Activated CD8-positive, alpha-beta memory T cell treated with anti-CD3 and anti-CD28 coated beads for 1 hour (primary cell): Measurements from ENCODE around the gene ANAPC5.
"Not testable (repeated sequence)": the region's sequence is repeated elsewhere in the genome, so short reads cannot be mapped to it uniquely, and the experiment has no call there.

Experiments
- DNase-seq, 2 donors: peaks; one replicate each; pipeline ENCODE4 v3.0.0-alpha.2; 2020; ENCODE audit warnings: low read depth in 1 of 2; ENCODE audit errors: extremely low read depth in 1 of 2

The ANAPC5 gene

GRCh38 chr12:121288158-121288845 lies 63.9 kb downstream of the ANAPC5 start:
- DNase-seq: no peak

GRCh38 chr12:121287267-121287954 lies 64.8 kb downstream of the ANAPC5 start:
- DNase-seq: no peak

- no peak for DNase-seq
Measured at GRCh38 chr12:121285856-121286255, 66.4 kb downstream of the ANAPC5 start.

- DNase-seq: no peak
Measured at GRCh38 chr12:121284551-121285390, 67.4 kb downstream of the ANAPC5 start.

DNA sequence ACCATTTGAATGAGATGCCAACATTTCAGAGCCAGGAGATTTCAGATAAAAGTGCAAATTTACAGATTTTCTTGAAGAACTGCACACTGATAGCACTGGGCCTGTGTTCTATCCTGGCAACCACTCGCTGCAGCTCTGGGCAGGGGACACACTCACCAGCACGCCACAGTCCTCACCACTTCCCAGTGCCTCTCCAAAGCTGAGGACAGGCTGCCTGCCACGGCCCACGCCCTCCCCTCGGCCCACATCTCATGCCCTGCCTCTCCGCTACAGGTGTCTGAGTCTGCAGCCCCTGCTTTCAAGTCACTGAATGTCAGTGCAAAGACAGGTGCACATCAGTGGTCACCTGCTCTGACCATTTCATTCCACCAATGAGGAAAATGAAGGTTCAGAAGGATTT lies 68.4 kb downstream of the ANAPC5 start:
- DNase-seq: no peak

DNA sequence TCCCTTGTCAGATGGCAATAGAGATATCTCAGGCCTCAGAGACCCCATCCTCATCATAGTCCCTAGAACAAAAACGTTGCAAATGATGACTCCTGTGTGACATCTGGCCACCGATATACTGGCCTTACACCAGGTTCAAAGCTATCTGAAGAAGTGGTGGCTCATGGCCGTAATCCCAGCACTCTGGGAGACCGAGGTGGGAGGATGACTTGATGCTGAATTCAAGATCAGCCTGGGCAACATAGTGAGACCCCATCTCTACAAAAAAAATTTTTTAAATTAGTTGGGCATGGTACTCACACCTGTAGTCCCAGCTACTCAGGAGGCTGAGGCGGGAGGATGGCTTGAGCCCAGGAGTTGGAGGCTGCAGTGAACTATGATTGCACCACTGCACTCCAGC lies 68.8 kb downstream of the ANAPC5 start:
- DNase-seq: no peak

- not testable (repeated sequence) for DNase-seq
Measured at GRCh38 chr12:121282910-121283309, 69.3 kb downstream of the ANAPC5 start.

DNA sequence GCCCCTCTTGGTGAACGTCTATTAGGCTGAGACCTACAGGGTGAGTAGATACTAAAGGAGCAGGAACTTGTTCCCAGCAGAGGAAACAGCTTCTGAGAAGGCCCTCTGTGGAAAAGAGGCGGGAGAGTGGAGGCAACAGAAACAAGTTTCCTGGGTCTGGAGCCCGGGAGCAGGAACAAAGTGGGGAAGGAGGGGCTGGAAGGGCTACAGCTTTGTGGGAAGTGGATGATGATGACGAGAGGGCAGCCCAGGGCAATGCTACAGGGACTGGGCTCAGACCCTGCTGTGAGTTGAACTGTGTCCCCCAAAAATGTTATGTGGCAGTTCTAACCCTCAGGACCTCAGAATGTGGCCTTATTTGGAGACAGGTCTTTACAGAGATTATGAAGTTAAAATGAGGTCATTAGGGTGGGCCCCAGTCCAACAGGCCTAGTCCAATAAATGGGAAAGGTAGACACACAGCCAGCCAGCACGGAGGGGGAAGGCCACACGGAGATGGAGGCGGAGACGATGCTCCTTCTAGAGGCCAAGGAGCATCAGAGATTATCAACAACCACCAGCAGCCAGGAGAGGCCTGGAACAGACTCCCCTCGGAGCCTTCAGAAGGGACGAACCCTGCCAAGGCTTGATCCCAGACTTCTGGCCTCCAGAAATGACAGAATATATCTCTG lies 70.0 kb downstream of the ANAPC5 start:
- DNase-seq: no peak

DNA sequence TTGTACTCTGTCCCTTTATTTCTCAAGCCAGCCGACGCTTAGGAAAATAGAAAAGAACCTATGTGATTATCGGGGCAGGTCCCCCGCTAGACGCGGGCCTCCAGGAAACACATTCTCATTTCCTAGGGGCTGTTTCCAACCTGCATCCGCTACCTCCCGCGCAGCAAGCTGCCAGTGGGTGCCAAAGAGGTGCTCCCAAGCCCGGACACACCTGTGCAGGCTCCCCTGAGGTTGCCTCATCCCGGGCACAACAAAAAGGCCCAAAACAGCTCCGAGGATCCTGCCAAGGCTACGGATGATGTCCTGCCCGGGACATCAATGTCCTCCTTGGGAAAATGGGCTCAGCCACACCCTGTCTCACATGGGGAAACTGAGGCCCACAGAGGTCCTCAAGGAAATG lies 71.1 kb downstream of the ANAPC5 start:
- not testable (repeated sequence) for DNase-seq

GRCh38 chr12:121280531-121280930 lies 71.7 kb downstream of the ANAPC5 start:
- not testable (repeated sequence) for DNase-seq

GRCh38 chr12:121279507-121279915 lies 72.7 kb downstream of the ANAPC5 start:
- no peak for DNase-seq

DNA sequence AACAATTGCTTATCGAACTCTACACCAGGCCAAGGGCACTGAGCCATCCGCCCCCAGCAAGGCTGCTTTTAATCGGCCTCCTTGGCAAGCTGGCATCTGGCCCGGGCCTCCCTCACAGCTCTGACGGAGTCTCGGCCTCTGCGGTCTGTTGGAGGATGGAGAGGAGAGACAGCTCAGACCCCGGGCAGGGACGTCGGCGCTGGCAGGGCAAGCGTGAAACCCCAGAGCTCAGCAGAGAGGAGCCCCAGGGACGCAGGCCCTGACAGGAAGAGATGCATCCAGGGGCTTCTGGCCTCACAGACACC lies 73.2 kb downstream of the ANAPC5 start:
- DNase-seq: no peak

- no peak for DNase-seq
Measured at GRCh38 chr12:121278169-121279070, 73.8 kb downstream of the ANAPC5 start.

- DNase-seq: no peak
Measured at GRCh38 chr12:121277374-121277759, 74.8 kb downstream of the ANAPC5 start.

- DNase-seq: no peak
Measured at GRCh38 chr12:121274036-121274763, 78.0 kb downstream of the ANAPC5 start.

GRCh38 chr12:121273364-121273896 lies 78.8 kb downstream of the ANAPC5 start:
- no peak for DNase-seq

DNA sequence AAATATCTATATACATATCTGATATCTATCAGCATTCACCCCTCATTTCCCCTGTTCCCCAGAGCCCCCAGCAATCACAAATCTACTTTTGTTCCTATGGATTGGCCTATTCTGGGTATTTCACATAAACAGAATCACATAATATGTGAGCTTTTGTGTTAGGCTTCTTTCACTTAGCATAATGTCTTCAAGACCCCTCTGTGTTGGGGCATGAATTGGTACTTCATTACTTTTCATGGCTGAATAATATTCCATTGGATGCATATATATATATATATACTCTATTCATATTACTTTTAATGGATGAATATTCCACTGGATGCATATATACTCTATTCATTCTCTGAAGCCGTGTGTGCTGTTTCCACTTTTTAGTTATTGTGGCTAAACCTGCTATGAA lies 84.4 kb downstream of the ANAPC5 start:
- no peak for DNase-seq

DNA sequence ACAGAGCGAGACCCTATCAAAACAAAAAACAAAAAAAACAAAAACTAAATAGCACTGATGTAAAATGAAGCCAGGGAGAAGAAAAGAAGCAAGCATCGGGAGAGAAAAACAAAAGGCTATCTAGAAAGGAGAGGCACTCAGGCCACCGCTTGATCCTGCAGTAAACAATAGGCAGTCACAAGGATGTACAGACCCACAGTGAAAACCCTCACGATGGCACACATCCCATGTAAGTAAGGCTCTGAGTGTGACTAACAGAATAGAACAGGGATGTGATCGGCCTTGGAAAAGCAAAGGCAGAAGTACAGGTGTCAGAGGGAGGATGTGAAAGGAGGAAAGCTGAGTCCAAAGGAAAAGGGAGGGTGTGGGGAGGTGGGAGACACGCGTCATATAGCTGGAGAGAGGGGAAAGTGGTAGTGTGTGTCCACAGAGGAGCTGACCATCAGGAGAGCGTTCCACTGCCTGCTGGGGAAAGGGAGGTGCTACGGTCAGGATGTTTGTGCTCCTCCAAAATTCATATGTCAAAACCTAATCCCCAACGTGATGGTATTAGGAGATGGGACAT lies 87.2 kb downstream of the ANAPC5 start:
- DNase-seq: no peak

GRCh38 chr12:121264135-121264534 lies 88.1 kb downstream of the ANAPC5 start:
- no peak for DNase-seq
